Frontal cortex (tissue), 4 donors: ENCODE data around the gene CCDC51. TPM values are rescaled to one million over a fixed set of nuclear protein-coding genes. Genes with fewer than 3 reads are reported as not detected.
A peak's percentile ranks its signal among the peaks of the same experiment; 100 is the strongest.

Experiments
- DNase-seq, 2 donors: peaks; one replicate each; pipeline ENCODE4 v3.0.0; 2012; ENCODE audit warnings: low spot score in 2 of 2
- FAIRE-seq: peaks from 2 replicates; lab custom pipeline; 2012; peaks lifted over from hg19 to GRCh38; lab: Jason Lieb, UNC
- total RNA-seq: library from RNA; depleted of rRNA; stranded (reverse); fragments of >200 nt; gene quantifications from one replicate; pipeline ENCODE4 v1.2.3, GENCODE V29; 2014
- donor health status: control.
- donor health status: control.
- donor health status: control.

CCDC51 gene
- total RNA-seq, 1 donor from 2014 or later = 12.6 TPM

GRCh38 chr3:48398701-48399386 is 41.1 kb downstream of the CCDC51 start:
- no peak for FAIRE-seq
- DNase-seq = peak in 1 of 2 donors; percentile 8

- FAIRE-seq (no peak), DNase-seq (peak in 1 of 2 donors; percentile 1)
Measured at GRCh38 chr3:48397767-48398681, 41.9 kb downstream of the CCDC51 start.

GRCh38 chr3:48395714-48396113 is 44.2 kb downstream of the CCDC51 start:
- DNase-seq = no peak
- FAIRE-seq = no peak

GRCh38 chr3:48394391-48394790 is 45.5 kb downstream of the CCDC51 start:
- DNase-seq = no peak
- no peak for FAIRE-seq

- DNase-seq (no peak), FAIRE-seq (no peak)
Measured at GRCh38 chr3:48388966-48389365, 51.0 kb downstream of the CCDC51 start.

DNA sequence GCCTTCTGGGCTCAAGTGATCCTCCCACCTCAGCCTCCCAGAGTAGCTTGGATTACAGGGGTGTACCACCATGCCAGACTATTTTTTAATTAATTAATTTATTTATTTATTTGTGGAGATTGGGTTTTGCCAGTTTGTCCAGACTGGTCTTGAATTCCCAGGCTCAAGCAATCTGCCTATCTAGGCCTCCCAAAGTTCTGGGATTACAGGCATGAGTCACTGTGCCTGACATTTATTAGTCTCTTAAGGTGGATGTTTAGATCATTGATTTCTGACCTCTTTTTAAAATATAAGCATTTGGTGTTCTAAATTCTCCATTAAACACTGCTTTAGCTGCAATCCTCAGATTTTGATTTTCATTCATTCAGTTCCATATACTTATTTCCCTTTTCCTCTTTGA is 52.3 kb downstream of the CCDC51 start:
- FAIRE-seq (no peak), DNase-seq (no peak)

Other genes with a start within 250 kb of the CCDC51 start
- gene CAMP, start 216.6 kb downstream of the CCDC51 start, total RNA-seq = not detected
- gene ZNF589, start 199.0 kb downstream of the CCDC51 start, total RNA-seq = 23.2 TPM
- 20.8 TPM for gene NME6, start 138.8 kb downstream of the CCDC51 start, total RNA-seq
- not detected for gene SPINK8, start 106.5 kb downstream of the CCDC51 start, total RNA-seq
- 1.6 TPM for gene FBXW12, start 67.9 kb downstream of the CCDC51 start, total RNA-seq
- 32.2 TPM for gene PLXNB1, start 10.0 kb downstream of the CCDC51 start, total RNA-seq
- gene TMA7, start 138 bp upstream of the CCDC51 start, total RNA-seq = 99.9 TPM
- gene ATRIP, start 6.6 kb upstream of the CCDC51 start, total RNA-seq = 7.3 TPM
- 81.1 TPM for gene SHISA5, start 64.1 kb upstream of the CCDC51 start, total RNA-seq
- 22.0 TPM for gene PFKFB4, start 116.7 kb upstream of the CCDC51 start, total RNA-seq
- gene UCN2, start 123.7 kb upstream of the CCDC51 start, total RNA-seq = not detected
- gene COL7A1, start 155.2 kb upstream of the CCDC51 start, total RNA-seq = 1.2 TPM
- gene UQCRC1, start 169.5 kb upstream of the CCDC51 start, total RNA-seq = 149 TPM
- gene TMEM89, start 181.7 kb upstream of the CCDC51 start, total RNA-seq = not detected
- 4.1 TPM for gene SLC26A6, start 195.3 kb upstream of the CCDC51 start, total RNA-seq
- 27.7 TPM for gene CELSR3, start 222.8 kb upstream of the CCDC51 start, total RNA-seq
- 6.1 TPM for gene NCKIPSD, start 245.8 kb upstream of the CCDC51 start, total RNA-seq